Smooth muscle cell (in vitro differentiated cells): ENCODE results near the gene ACVR1B. TPM values are rescaled to one million over a fixed set of nuclear protein-coding genes. Genes with fewer than 3 reads are reported as not detected.

ENCODE experiments used
- DNase-seq: peaks from one replicate; lab custom pipeline; 2025; ENCODE audit not compliant: unreplicated experiment; lab: John Stamatoyannopoulos, UW
- H2AFZ ChIP-seq: fragments of 200-600 bp; sonication (generic); 2 replicates; pipeline ENCODE4 v1.6.0; 2016; ENCODE audit warnings: antibody characterized with exemption, low read depth, mild to moderate bottlenecking
- H3F3A ChIP-seq: fragments of 200-600 bp; sonication (generic); 2 replicates; pipeline ENCODE4 v1.6.0; 2017; ENCODE audit warnings: antibody characterized with exemption, low read depth
- H3K27ac ChIP-seq: fragments of 200-600 bp; sonication (generic); 2 replicates; pipeline ENCODE4 v1.5.1; 2016; ENCODE audit warnings: low read depth, mild to moderate bottlenecking
- H3K27me3 ChIP-seq: fragments of 200-600 bp; sonication (generic); 2 replicates; pipeline ENCODE4 v1.6.1; 2016; ENCODE audit warnings: low read depth, mild to moderate bottlenecking
- H3K36me3 ChIP-seq: fragments of 200-600 bp; sonication (generic); 2 replicates; pipeline ENCODE4 v1.5.1; 2016; ENCODE audit warnings: low read depth
- H3K4me1 ChIP-seq: fragments of 200-600 bp; sonication (generic); 2 replicates; pipeline ENCODE4 v1.5.1; 2016; ENCODE audit warnings: low read depth
- H3K4me2 ChIP-seq: fragments of 200-600 bp; sonication (generic); 2 replicates; pipeline ENCODE4 v1.6.0; 2016; ENCODE audit warnings: mild to moderate bottlenecking
- H3K4me3 ChIP-seq: fragments of 200-600 bp; sonication (generic); 2 replicates; pipeline ENCODE4 v1.5.1; 2016; ENCODE audit warnings: mild to moderate bottlenecking
- H3K79me2 ChIP-seq: fragments of 200-600 bp; sonication (generic); 2 replicates; pipeline ENCODE4 v1.6.0; 2016; ENCODE audit warnings: low read depth, mild to moderate bottlenecking
- H3K9ac ChIP-seq: fragments of 200-600 bp; sonication (generic); 2 replicates; pipeline ENCODE4 v1.6.0; 2016; ENCODE audit warnings: low read depth
- H3K9me3 ChIP-seq: fragments of 200-600 bp; sonication (generic); replicated peaks from 2 replicates; pipeline ENCODE4 v1.5.1; 2016; ENCODE audit warnings: low read depth
- H4K20me1 ChIP-seq: fragments of 200-600 bp; sonication (generic); 2 replicates; pipeline ENCODE4 v1.6.0; 2016; ENCODE audit warnings: low read depth
- WGBS: methylation state at CpG from one replicate; pipeline ENCODE4 v1.1.7; 2016; ENCODE audit warnings: low lambda C conversion rate; 5-methylcytosine and 5-hydroxymethylcytosine counted together
- polyA plus RNA-seq: library from polyadenylated mRNA; unstranded; fragments of >200 nt; fragmentation: Nextera tagmentation; extraction: Ambion mirVana; gene quantifications from 2 replicates; pipeline ENCODE4 v1.2.1, GENCODE V29; 2016
- total RNA-seq: library from RNA; depleted of rRNA; stranded (reverse); fragments of >200 nt; gene quantifications from 2 replicates; pipeline ENCODE4 v1.2.3, GENCODE V29; 2014
- TF ChIP-seq, protein P1 (sequence below): fragments of 200-600 bp; sonication (generic); IDR thresholded peaks from 2 replicates; pipeline ENCODE4 v1.5.1; 2017; ENCODE audit warnings: borderline replicate concordance, mild to moderate bottlenecking, antibody characterized with exemption; ENCODE audit not compliant: insufficient read depth, poor library complexity, severe bottlenecking

Gene ACVR1B
- total and polyA plus RNA-seq, 2 experiments from 2014 or later, result 1.9 to 4.0 TPM

DNA sequence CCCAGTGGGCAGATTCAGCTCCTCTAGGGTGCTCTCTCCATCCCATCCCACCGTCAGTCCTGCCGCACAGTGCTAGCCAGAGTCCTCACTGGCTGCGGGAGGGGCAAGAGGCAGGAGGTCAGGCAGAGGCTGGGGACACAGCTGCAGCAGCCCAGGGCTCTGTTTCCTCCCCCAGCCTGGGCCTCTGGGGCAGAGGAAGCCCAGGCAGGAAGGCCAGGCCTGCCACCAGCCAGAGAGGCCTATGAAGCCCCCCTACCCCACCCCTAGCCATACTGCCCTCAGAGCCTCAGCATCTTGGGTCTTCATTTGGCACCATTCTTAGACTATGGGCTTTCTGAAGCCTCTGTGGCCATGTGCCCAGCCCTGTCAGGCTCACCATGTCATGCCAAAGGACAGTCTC, 40.8 kb upstream of the ACVR1B start:
- Histone ChIP-seq H3K9ac (no peak overlapping the region), H3K4me2 (peak overlapping the region; percentile 4)

DNA sequence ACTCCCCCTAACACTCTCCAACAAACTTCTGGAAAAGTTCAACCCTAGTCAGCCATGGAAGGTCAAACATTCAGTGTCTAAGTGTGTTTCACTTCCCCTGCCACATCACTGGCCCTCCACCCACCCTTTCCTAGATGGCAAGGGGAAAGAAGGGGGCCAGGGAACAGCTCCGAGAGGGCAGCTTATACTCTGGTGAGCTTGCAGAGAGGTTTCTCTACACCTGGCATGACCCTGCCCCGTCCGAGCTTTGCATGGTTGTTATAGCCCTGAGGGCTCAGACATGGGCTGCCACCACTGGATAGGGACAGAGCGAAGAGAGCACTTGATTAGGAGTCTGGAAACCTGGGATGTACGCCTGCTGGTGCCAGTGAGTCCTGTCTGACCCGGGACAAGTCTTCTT, 40.2 kb upstream of the ACVR1B start:
- 83% methylated on average over 6 of the region's 6 CpGs for WGBS
- Histone ChIP-seq H3K9ac (no peak overlapping the region), H3K27ac (no peak overlapping the region), H3K4me1 (no peaks in the 10 kb centered on the region), H3K4me2 (no peak overlapping the region), H2AFZ (no peak overlapping the region), H3K27me3 (no peaks in the 10 kb centered on the region), H3F3A (peaks cover 7% of the 10 kb centered on the region), H4K20me1 (no peaks in the 10 kb centered on the region), H3K9me3 (no peaks in the 10 kb centered on the region), H3K36me3 (no peaks in the 10 kb centered on the region), H3K79me2 (no peaks in the 10 kb centered on the region), H3K4me3 (no peak overlapping the region)
- TF ChIP-seq, protein P1, sequence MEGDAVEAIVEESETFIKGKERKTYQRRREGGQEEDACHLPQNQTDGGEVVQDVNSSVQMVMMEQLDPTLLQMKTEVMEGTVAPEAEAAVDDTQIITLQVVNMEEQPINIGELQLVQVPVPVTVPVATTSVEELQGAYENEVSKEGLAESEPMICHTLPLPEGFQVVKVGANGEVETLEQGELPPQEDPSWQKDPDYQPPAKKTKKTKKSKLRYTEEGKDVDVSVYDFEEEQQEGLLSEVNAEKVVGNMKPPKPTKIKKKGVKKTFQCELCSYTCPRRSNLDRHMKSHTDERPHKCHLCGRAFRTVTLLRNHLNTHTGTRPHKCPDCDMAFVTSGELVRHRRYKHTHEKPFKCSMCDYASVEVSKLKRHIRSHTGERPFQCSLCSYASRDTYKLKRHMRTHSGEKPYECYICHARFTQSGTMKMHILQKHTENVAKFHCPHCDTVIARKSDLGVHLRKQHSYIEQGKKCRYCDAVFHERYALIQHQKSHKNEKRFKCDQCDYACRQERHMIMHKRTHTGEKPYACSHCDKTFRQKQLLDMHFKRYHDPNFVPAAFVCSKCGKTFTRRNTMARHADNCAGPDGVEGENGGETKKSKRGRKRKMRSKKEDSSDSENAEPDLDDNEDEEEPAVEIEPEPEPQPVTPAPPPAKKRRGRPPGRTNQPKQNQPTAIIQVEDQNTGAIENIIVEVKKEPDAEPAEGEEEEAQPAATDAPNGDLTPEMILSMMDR, result no peak
- no peak for DNase-seq

More for the DNA sequence above, 40.8 kb upstream of the ACVR1B start:
- Histone ChIP-seq H3F3A (peaks cover 7% of the 10 kb centered on the region), H3K4me3 (no peak overlapping the region), H3K9me3 (no peaks in the 10 kb centered on the region), H4K20me1 (no peaks in the 10 kb centered on the region), H3K27ac (no peak overlapping the region), H3K36me3 (no peaks in the 10 kb centered on the region), H3K4me1 (no peaks in the 10 kb centered on the region), H3K79me2 (no peaks in the 10 kb centered on the region), H2AFZ (no peak overlapping the region), H3K27me3 (no peaks in the 10 kb centered on the region)
- TF ChIP-seq, protein P1, result no peak
- DNase-seq, result no peak
- WGBS, result 70% methylated on average over 3 of the region's 3 CpGs

DNA sequence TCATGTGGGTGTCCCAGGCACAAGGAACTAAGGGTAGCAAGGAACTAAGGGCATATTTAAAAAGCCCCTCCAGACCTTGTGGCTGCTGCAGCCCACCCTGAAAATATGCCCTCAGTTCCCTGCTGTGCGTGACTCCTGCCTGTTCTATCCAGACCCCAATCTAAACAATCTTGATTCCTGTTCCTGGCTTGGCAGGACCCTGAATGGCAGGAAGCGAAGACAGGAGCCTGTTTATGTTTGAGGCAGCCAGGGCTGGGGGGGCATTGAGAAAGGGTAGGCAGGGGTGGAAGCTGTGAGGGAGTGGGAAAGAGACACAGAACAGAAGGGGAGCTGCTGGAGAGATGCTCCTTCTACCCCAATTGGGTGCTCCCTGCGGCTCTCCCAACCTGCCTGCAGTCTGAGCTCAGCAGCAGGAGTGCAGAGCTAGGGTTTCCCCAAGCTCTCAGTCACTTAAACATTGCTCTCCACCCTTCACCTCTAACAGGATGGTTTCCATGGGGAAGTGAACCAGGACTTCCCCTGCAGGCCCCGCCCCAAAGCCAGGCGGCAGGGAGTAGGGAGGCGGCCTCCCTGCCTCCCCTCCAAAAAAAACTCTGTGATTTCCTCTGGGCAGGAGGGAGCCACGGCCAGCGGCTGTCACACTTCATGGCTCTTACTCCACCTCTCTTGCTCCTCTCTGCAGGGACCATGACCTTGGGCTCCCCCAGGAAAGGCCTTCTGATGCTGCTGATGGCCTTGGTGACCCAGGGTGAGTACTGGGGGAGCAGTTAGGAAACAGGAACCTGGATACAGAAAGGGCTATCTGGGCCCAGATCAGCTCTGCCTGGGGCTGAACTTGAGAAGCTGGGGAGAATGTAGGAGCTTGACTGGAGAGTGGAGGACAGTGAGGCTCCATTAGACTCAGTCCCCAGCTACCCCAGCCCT, 39.4 kb upstream of the ACVR1B start:
- no peak for DNase-seq
- no peaks in the 10 kb centered on the region for H3K27me3 ChIP-seq
- H2AFZ ChIP-seq, result no peak overlapping the region
- no peaks in the 10 kb centered on the region for H3K79me2 ChIP-seq
- H3K4me1 ChIP-seq, result no peaks in the 10 kb centered on the region
- H3K9me3 ChIP-seq, result no peaks in the 10 kb centered on the region
- TF ChIP-seq, protein P1, result no peak
- no peak overlapping the region for H3K4me3 ChIP-seq
- 69% methylated on average over 8 of the region's 8 CpGs for WGBS
- H3K9ac ChIP-seq, result no peak overlapping the region
- no peaks in the 10 kb centered on the region for H3K36me3 ChIP-seq
- H3K27ac ChIP-seq, result no peak overlapping the region
- H3K4me2 ChIP-seq, result no peak overlapping the region
- no peaks in the 10 kb centered on the region for H4K20me1 ChIP-seq
- peaks cover 7% of the 10 kb centered on the region for H3F3A ChIP-seq
